WERI-Rb-1 (cell line): Measurements from ENCODE around the gene NSUN3.
A peak's percentile ranks its signal among the peaks of the same experiment; 100 is the strongest.
"Not testable (repeated sequence)": the region's sequence is repeated elsewhere in the genome, so short reads cannot be mapped to it uniquely, and the experiment has no call there.

ENCODE experiments used
- DNase-seq: peaks from one replicate; pipeline ENCODE4 v3.0.0-alpha.2; 2020
- H3K27ac ChIP-seq: fragments of 250-450 bp; sonication (Bioruptor Pico); 2 replicates; pipeline ENCODE4 v1.5.1; 2020; ENCODE audit warnings: mild to moderate bottlenecking, moderate library complexity
- H3K27me3 ChIP-seq: fragments of 250-450 bp; sonication (Bioruptor Pico); 2 replicates; pipeline ENCODE4 v1.5.1; 2021; ENCODE audit warnings: mild to moderate bottlenecking, low read depth, moderate library complexity; ENCODE audit not compliant: insufficient read depth, severe bottlenecking
- H3K36me3 ChIP-seq: fragments of 250-450 bp; sonication (Bioruptor Pico); 2 replicates; pipeline ENCODE4 v1.5.1; 2020; ENCODE audit warnings: mild to moderate bottlenecking, moderate library complexity
- H3K4me3 ChIP-seq: 2 replicates; pipeline ENCODE4 v1.5.1; 2011; ENCODE audit warnings: low read depth, mild to moderate bottlenecking, control low read depth, low read length
- H3K9me3 ChIP-seq: fragments of 250-450 bp; sonication (Bioruptor Pico); 2 replicates; pipeline ENCODE4 v1.5.1; 2021; ENCODE audit warnings: mild to moderate bottlenecking, moderate library complexity; ENCODE audit not compliant: severe bottlenecking
- CTCF ChIP-seq: IDR thresholded peaks from 2 replicates; pipeline ENCODE4 v1.5.1; 2011; ENCODE audit warnings: low read depth, mild to moderate bottlenecking, control low read depth, inconsistent platforms, low read length

NSUN3 gene

GRCh38 chr3:94106268-94106667 lies 43.4 kb downstream of the NSUN3 start:
- Histone ChIP-seq H3K27ac (no peak overlapping the region), H3K9me3 (no peaks in the 10 kb centered on the region), H3K36me3 (no peaks in the 10 kb centered on the region), H3K4me3 (no peak overlapping the region), H3K27me3 (no peaks in the 10 kb centered on the region)
- DNase-seq: no peak
- TF ChIP-seq CTCF: no peak

- not testable (repeated sequence) for H3K4me3 ChIP-seq, H3K27ac ChIP-seq, H3K27me3 ChIP-seq, DNase-seq, H3K9me3 ChIP-seq, H3K36me3 ChIP-seq
Measured at GRCh38 chr3:94110232-94110631, 47.4 kb downstream of the NSUN3 start.

GRCh38 chr3:94110854-94111253 lies 48.0 kb downstream of the NSUN3 start:
- Histone ChIP-seq H3K9me3 (no peaks in the 10 kb centered on the region), H3K4me3 (no peak overlapping the region), H3K27me3 (no peaks in the 10 kb centered on the region), H3K27ac (no peak overlapping the region), H3K36me3 (no peaks in the 10 kb centered on the region)
- TF ChIP-seq CTCF: no peak
- DNase-seq: no peak

GRCh38 chr3:94114666-94115065 lies 51.8 kb downstream of the NSUN3 start:
- H3K9me3 ChIP-seq: no peaks in the 10 kb centered on the region
- no peaks in the 10 kb centered on the region for H3K27me3 ChIP-seq
- no peak for TF ChIP-seq CTCF
- DNase-seq: no peak
- H3K27ac ChIP-seq: no peak overlapping the region
- H3K4me3 ChIP-seq: no peak overlapping the region
- H3K36me3 ChIP-seq: no peaks in the 10 kb centered on the region

- no peak overlapping the region for H3K27ac ChIP-seq
- H3K36me3 ChIP-seq: no peaks in the 10 kb centered on the region
- DNase-seq: peak; percentile 12
- H3K27me3 ChIP-seq: no peaks in the 10 kb centered on the region
- H3K9me3 ChIP-seq: no peaks in the 10 kb centered on the region
- TF ChIP-seq CTCF: peak; percentile 29; the same call in 1 of the 2 replicates
- H3K4me3 ChIP-seq: no peak overlapping the region
Measured at GRCh38 chr3:94115482-94115881, 52.6 kb downstream of the NSUN3 start.

- DNase-seq: no peak
- TF ChIP-seq CTCF: no peak
- Histone ChIP-seq H3K9me3 (no peaks in the 10 kb centered on the region), H3K4me3 (no peak overlapping the region), H3K27ac (no peak overlapping the region), H3K36me3 (no peaks in the 10 kb centered on the region), H3K27me3 (no peaks in the 10 kb centered on the region)
Measured at GRCh38 chr3:94117729-94118128, 54.9 kb downstream of the NSUN3 start.
